SKM-1 treated with dmso at 0.1 percent for 144 hours (cell line): ENCODE measurements around the gene TRPC4AP.

Experiments
- DNase-seq: peaks from one replicate; lab custom pipeline; 2025; ENCODE audit not compliant: unreplicated experiment; lab: John Stamatoyannopoulos, UW

The TRPC4AP gene, protein sequence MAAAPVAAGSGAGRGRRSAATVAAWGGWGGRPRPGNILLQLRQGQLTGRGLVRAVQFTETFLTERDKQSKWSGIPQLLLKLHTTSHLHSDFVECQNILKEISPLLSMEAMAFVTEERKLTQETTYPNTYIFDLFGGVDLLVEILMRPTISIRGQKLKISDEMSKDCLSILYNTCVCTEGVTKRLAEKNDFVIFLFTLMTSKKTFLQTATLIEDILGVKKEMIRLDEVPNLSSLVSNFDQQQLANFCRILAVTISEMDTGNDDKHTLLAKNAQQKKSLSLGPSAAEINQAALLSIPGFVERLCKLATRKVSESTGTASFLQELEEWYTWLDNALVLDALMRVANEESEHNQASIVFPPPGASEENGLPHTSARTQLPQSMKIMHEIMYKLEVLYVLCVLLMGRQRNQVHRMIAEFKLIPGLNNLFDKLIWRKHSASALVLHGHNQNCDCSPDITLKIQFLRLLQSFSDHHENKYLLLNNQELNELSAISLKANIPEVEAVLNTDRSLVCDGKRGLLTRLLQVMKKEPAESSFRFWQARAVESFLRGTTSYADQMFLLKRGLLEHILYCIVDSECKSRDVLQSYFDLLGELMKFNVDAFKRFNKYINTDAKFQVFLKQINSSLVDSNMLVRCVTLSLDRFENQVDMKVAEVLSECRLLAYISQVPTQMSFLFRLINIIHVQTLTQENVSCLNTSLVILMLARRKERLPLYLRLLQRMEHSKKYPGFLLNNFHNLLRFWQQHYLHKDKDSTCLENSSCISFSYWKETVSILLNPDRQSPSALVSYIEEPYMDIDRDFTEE

DNA sequence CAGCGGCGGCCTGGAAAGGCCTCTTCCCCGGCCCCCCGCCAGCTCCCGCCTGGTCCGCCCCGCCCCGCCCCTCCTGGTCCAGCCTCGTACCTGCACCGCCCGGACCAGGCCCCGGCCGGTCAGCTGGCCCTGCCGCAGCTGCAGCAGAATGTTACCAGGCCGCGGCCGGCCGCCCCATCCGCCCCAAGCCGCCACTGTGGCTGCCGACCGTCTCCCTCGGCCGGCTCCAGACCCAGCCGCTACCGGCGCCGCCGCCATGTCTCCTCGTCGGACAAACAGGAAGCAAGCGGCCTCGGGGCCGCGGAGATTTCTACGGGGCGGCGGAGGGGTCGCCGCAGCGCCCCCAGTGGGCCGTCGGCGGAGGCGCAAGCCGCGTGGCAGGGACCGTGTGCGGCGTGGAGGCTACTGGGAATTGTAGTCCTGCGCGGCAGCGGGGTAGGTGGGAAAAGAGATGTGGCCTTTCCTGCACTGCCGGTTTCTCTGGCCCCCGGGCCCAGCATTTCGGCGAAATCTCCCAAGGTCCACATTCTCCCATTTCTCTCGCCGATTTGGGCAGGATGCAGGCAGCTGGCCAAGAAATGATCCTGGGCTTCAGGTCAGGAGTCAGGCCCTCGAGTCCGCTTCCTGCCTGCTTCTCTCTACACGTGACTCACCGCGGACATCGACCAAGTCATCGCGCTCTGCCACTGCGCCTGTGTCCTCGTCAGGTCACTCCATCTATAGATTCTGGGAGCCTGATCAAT lies at the start of gene TRPC4AP:
TRPC4AP (minus strand) TSS at position 284 of the 743 bp plus-strand sequence; CDS start at position 258, 26 bp downstream.
- peak; percentile 76 for DNase-seq

DNA sequence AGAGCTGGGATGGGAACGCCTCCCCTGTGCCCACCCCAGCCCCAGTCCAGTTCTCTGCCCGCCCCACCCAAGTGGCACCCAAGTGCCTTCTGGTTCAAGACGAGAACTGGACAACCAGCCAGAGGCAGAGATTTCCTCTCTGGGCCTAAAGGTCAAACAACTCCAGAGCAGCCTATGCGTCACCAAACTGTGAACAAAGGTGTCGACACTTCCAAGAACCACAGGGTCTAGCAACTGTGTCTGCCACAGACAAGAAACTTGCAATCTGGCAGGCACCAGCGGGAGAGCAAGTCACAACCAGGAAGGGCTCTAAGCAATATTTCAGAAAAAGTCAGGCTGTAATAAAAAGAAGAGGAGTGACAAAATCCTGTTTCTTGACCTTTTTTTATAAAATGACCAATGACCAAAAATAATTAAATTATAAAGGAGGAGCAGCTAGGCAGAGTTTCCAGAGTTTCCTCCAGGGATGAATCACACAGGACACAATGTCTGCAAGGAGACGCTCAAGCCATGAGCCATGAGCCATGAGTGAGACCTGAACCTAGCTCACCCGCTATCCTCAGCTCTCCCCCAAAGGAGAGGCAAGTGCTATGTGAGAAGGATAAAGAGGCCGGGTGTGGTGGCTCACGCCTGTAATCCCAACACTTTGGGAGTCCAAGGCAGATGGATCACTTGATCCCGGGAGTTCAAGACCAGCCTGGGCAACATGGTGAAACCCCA lies 43.4 kb upstream of the TRPC4AP start:
- DNase-seq = no peak

DNA sequence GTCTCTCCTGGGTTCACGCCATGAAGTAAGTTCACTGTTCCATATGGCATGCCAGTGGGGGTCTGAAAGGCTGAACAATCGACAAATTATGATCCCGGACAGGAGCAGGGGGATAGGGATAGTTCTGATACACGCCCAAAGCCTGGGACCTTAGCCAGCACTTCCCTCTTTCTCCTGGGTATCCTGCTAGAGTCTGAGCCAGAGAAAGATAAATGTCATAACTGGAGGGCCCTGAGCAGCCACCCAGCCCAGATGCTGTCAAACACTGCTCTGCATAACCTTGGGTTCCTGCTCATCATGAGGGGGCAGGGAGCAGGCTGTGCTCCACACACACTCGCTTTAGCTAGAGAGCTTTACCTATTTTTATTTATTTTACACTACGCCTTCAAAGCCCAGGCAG lies 42.3 kb upstream of the TRPC4AP start:
- DNase-seq = no peak

DNA sequence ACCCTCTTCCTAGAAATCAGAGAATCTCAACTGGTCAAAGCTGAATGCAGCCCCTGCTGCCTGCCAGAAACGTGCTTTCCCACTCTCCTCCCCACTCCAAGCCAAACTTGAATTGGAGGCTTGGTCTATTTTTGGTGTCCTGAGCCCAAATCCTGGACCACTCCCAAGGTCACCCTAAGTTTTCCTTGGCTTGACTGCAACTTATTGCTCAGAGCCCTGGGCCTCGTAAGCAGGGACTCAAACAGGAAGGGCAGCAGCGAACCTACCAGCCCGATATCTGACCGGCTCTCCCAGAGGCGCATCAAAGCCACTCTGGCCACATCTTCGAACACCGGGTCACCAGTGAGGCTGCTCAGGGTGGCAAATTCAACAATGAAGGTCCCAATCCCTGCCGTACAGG lies 41.9 kb upstream of the TRPC4AP start:
- no peak for DNase-seq

DNA sequence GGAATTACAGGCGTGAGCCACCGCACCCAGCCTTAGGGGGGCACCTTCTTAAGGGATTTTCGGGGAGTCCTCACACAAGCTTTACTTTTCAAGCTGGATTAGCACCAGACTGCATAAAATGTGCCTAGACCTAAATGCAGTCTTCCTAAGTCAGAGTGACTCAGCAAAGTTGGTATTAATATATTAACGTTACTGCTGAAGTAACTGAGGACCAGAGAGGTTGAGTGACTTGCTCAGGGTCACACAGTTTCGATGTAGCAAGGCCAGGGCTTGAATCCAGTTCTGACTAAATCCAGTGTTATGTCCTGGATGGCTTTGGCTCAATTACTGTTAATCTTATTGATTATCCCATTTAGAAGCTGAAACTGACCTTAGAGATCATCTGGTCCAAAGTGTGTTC lies 41.1 kb upstream of the TRPC4AP start:
- DNase-seq = no peak

DNA sequence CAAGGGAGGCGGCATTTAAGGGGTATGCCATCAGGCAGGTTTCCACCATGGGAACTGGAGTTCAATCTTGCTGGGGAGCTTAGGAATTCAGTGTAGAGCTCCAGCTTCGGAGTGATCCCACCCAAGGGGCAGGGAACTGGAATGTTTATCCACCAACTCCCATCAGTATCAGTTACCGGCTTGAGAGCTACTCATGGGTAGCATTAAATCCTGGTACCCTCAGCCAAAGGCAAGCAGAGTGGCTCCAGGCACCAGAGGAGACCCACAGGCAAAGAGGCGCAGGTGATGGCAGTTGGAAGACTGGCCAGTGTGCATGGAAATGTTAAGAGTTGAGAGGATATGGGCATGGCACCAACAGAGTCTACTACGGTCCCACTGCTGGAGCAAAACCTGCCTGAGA lies 40.4 kb upstream of the TRPC4AP start:
- DNase-seq = no peak

DNA sequence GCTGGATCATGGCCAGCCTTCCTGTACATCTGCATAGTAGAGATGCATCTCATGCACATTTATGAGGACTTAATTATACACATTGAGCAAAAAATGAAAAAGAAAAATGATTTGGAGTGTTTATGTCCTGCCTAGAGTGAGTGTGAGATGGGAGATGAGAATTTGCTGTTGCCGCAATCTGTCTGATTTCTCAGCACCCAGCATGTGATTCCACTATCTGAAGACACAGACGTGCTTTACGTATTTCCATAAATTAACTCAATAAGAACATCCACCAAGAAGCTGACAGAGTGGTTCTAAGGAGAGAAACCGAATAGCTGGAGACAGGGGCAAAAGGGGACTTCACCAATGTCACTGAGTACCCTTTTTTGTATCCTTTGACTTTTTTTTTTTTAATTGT lies 39.3 kb upstream of the TRPC4AP start:
- DNase-seq = no peak

DNA sequence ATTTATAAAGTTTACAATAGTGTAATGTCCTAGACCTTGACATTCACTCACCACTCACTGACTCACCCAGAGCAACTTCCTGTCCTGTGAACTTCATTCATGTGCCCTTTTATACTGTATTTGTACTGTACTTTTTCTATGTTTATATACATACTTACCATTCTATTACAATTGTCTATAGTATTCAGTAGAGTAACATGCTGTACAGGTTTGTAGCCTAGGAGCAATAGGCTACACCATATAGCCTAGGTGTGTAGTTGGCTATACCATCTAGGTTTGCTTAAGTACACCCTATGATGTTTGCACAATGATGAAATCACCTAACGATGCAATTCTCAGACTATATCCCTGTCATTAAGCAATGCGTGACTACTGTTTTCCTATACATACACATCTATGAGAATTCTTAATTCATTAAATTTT lies 37.1 kb upstream of the TRPC4AP start:
- no peak for DNase-seq

DNA sequence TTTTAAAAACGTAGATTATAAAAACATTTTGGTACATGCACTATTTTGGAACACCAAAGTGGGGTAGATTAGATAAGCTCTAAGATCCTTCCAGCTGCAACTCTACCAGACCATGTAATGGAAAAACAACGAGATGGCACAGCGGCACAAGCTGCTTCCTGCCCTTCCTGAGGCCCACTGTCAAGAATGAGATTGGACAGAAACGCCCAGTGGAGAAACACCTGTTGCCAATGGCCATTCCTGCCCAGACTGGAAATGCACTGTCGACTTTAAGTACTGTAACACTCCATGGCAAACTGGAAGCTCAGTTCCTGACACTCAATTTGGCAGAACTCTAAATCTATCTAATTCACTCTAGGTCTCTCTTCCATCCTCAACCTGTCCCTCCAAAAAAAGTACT lies 33.1 kb upstream of the TRPC4AP start:
- DNase-seq = no peak

DNA sequence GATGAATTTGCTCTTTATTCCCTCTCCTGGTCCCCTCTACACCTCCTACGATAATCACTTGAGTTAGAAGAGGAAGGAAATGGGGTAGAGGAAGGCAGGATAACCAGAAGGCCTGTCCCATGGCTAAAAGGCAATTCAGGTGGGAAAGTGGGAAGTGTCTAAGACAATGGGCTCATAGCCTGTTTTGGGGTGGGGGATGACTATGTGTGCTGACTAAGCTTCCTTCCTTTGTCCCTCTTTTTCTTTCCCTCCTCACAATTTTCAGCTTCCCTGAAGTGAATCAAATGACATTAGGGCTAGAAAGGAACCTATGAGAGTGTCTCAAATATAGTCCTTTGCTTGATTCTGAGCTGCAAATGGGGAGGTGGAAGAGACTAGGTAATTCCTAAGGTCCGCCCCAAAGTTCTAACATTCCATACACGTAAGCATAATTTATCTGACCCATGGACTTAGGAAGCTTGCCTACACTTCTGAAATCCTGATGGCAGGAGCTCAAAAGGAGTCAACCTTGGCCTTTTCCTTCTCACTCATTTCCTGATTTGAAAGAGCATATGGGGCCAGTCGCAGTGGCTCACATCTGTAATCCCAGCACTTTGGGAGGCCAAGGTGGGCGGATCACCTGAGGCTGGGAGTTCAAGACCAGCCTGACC lies 30.3 kb upstream of the TRPC4AP start:
- no peak for DNase-seq

DNA sequence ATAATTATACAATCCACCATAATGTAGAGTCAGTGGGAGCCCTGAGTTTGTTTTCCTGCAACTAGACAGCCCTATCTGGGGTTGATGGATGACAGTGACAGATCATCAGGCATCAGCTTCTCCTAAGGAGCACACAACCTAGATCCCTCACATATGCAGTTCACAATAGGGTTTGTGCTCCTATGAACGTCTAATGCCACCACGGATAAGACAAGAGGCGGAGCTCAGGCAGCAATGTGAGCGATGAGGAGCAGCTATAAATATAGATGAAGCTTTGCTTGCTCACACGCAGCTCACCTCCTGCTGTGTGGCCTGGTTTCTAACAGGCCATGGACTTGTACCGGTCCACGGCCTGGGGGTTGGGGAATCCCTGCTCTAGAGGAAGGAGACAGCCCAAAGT lies 28.6 kb upstream of the TRPC4AP start:
- no peak for DNase-seq

DNA sequence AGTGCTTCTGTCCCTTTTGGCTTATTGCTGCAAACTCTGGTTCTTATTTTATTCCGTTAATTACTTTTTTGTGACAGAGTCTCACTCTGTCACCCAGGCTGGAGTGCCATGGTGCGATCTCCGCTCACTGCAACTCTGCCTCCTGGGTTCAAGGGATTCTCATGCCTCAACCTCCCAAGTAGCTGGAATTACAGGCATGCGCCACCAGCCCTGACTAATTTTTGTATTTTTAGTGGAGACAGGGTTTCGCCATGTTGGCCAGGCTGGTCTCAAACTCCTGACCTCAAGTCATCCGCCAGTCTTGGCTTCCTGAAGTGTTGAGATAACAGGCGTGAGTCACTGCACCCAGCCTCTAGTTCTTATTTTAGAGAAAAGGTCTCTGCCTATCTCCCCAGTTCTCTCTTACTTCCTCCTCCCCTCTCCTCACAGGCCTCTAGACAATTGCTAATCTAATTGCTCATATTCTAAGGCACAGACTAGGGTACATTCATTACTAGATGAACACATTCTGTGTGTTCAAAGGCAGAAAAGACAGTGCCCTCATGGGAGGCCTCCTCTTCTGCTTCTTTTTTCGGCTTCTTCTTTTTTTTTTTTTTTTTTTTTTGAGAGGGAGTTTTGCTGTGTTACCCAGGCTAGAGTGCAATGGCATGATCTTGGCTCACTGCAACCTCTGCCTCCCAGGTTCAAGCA lies 27.6 kb upstream of the TRPC4AP start:
- DNase-seq = peak; percentile 94

DNA sequence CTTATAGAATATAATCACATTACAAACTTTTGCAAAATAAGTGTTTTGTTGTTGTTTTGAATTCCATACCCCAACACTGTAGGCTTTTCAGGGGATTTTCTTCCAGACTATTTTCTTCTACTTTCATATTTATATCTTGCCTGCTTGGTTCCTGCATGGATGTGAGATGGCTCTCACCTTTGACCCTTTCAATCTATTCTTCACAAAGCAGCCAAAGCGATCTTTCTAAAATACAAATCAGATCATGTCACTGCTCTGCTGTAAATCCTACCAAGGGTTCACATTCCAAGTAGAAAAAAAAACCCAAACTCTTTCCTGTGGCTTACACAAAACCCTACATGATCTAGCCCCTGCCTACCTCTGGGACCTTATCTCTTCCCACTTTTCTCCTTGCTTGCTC lies 25.0 kb upstream of the TRPC4AP start:
- DNase-seq = no peak

DNA sequence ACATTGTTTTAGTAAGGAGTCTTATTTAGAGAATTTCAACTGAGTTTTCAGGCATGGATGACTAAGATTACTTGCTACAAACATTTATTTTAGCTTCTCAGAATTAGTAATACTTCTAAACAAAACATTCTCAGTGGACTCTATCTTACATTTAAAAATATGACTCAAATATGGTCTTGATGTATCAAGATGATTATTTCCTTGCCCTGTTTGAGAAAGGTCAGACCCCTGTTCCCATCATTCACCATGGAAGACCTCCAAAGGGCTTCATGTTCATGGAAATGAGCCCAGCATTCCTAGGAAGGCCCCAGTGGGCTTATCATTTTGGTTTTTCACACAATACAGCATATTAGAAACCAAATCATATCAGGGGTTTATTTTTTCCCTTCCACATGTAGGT lies 24.6 kb upstream of the TRPC4AP start:
- DNase-seq = no peak

DNA sequence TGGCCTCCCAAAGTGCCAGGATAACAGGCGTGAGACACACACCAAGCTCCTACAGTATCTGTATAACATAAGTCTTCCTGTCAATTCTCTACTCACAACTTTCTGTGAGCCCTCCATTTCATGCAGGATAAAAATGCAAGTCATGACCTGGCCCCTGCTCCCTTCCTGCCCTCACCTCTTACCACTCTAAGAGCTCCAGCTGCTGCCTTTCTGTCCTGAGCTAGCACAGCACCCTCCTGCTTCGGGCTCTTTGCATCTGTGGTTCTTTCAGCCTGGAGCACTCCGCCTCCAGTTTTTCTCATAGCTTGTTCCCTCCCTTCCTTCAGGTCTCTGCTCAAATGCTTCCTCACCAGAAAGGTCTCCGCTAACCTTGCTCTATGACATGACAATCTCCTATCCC lies 23.7 kb upstream of the TRPC4AP start:
- DNase-seq = no peak

DNA sequence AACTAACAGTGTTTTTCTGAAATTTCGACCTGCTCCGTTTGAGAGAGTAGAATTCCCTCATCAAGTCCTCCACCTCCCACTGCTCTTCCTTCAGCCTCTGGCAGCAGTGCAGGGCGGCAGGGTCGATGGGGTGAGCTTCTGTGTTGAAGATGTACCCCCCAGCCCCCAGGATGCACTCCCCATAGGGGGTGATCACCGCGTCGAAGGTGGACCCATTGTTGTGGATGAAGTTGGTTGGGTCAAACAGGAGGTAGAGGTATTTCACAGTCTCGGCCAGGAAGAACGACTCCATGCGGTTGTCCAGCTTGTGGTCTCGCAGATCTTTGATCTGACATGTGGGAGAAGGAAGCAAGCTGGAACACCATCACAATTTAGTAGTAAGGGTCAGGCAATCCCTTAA lies 23.0 kb upstream of the TRPC4AP start:
- DNase-seq = no peak

DNA sequence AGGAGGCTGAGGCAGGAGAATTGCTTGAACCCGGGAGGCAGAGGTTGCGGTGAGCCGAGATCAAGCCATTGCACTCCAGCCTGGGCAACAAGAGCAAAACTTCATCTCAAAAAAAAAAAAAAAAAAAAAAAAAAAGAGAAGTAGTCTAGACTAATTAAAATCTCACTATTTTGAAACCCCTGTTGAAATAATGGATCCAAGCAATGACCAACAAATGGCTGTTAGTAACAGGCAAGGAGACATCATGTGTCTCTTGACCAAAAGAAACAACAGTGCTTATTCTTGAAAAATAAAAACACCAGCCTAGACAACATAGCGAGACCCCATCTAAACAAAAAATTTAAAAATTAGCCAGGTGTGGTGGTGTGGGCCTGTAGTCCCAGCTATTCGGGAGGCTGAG lies 19.7 kb upstream of the TRPC4AP start:
- DNase-seq = peak; percentile 12

DNA sequence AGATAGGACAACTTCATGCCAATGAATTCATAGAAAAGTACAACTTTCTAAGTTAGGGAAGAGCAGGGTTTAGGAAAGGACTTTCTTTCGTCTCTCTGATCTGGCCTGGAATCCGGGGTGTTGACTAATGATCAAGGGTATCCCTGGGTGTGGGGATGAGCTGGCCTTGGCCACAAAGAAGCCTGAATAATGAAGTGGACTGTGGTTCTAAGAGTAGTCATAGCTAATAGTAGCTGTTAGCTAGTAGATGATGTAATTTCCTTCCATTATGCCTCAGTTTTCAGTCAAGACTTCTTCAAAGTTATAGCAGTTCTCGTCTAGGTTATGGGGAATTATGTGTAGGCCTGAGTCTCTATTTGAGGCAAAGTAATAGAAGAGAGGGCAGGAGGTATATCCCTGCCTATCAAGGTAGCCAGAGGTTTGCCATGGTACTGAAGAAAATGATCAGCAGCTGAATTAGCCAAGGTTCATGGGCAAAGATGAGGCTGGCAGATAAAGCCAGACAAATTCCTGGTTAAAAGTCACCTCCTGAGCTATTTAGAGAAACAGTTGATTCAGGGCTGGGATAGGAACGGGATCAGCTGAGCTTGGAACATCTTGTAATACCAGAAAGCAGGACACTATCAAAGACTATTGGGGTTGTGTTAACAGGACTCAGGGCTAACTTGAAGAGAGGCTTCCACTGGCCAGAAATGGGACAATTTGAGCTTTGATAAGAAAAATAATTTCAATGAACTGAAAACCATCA lies 18.7 kb upstream of the TRPC4AP start:
- DNase-seq = peak; percentile 16

DNA sequence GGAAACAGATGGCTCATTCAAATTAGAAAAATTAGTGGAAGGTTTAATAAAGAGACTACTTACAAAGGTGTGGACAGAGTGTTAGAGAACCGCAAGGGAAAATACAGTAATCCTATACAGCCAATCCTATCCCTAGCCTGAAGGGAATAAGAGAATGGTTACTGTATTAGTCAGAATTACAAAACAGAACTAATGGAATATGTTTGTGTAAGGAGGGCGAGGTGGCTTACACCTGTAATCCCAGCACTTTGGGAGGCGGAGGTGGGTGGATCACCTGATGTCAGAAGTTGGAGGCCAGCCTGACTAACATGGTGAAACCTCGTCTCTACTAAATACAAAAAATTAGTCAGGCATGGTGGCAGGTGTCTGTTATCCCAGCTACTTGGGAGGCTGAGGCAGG lies 16.3 kb upstream of the TRPC4AP start:
- DNase-seq = no peak
